Trophoblast cell (in vitro differentiated cells and primary cell): Measurements from ENCODE around the gene ZSCAN20.
A peak's percentile ranks its signal among the peaks of the same experiment; 100 is the strongest.

ENCODE experiments used
- DNase-seq, 2 donors: peaks; one replicate each; pipeline ENCODE4 v3.0.0-alpha.2; 2016
- H2AFZ ChIP-seq: 2 replicates; pipeline ENCODE4 v1.6.1; 2013; ENCODE audit warnings: low read length, moderate library complexity, mild to moderate bottlenecking; ENCODE audit not compliant: insufficient read depth, poor library complexity
- H2AK5ac ChIP-seq: 2 replicates; pipeline ENCODE4 v1.6.1; 2013; ENCODE audit warnings: mild to moderate bottlenecking, low read length
- H2BK120ac ChIP-seq: 2 replicates; pipeline ENCODE4 v1.6.1; 2013; ENCODE audit warnings: low read length, mild to moderate bottlenecking, moderate library complexity; ENCODE audit not compliant: insufficient read depth, poor library complexity
- H2BK12ac ChIP-seq: 2 replicates; pipeline ENCODE4 v1.6.1; 2013; ENCODE audit warnings: mild to moderate bottlenecking, low read length, moderate library complexity
- H2BK5ac ChIP-seq: 2 replicates; pipeline ENCODE4 v1.6.1; 2013; ENCODE audit warnings: low read length, low read depth, moderate library complexity, mild to moderate bottlenecking; ENCODE audit not compliant: poor library complexity
- H3K14ac ChIP-seq: 2 replicates; pipeline ENCODE4 v1.6.1; 2013; ENCODE audit warnings: mild to moderate bottlenecking, low read length
- H3K18ac ChIP-seq: 2 replicates; pipeline ENCODE4 v1.6.1; 2013; ENCODE audit warnings: mild to moderate bottlenecking, low read length
- H3K23ac ChIP-seq: 2 replicates; pipeline ENCODE4 v1.6.1; 2013; ENCODE audit warnings: low read length
- H3K27ac ChIP-seq: 2 replicates; pipeline ENCODE4 v1.5.1; 2013; ENCODE audit warnings: low read depth, mild to moderate bottlenecking, inconsistent platforms, low read length, moderate library complexity
- H3K27me3 ChIP-seq: 2 replicates; pipeline ENCODE4 v1.6.1; 2013; ENCODE audit warnings: inconsistent platforms, mild to moderate bottlenecking, low read length, moderate library complexity; ENCODE audit not compliant: insufficient read depth
- H3K36me3 ChIP-seq, 2 experiments: 1 replicate in 1 of 2; 2 replicates in 1 of 2; pipeline ENCODE4 v1.6.1; 2013; ENCODE audit warnings: low read length in 2 of 2, mild to moderate bottlenecking in 2 of 2, moderate library complexity in 1 of 2; ENCODE audit not compliant: insufficient read depth in 2 of 2, control insufficient read depth in 1 of 2
- H3K4ac ChIP-seq: 2 replicates; pipeline ENCODE4 v1.6.1; 2013; ENCODE audit warnings: low read depth, mild to moderate bottlenecking, low read length, moderate library complexity
- H3K4me1 ChIP-seq, 2 experiments: 1 replicate in 1 of 2; 2 replicates in 1 of 2; pipeline ENCODE4 v1.6.1; 2013; ENCODE audit warnings: low read length in 2 of 2, mild to moderate bottlenecking in 2 of 2, moderate library complexity in 1 of 2; ENCODE audit not compliant: insufficient read depth in 2 of 2, control insufficient read depth in 1 of 2
- H3K4me2 ChIP-seq: 2 replicates; pipeline ENCODE4 v1.6.1; 2013; ENCODE audit warnings: inconsistent platforms, mild to moderate bottlenecking, low read length, moderate library complexity
- H3K4me3 ChIP-seq: 2 replicates; pipeline ENCODE4 v1.5.1; 2013; ENCODE audit warnings: mild to moderate bottlenecking, low read depth, low read length, inconsistent platforms
- H3K79me1 ChIP-seq: one replicate; pipeline ENCODE4 v1.6.1; 2013; ENCODE audit warnings: low read length
- H3K79me2 ChIP-seq: 2 replicates; pipeline ENCODE4 v1.6.1; 2013; ENCODE audit warnings: low read length, mild to moderate bottlenecking; ENCODE audit not compliant: control insufficient read depth, insufficient read depth, poor library complexity
- H3K9ac ChIP-seq: 2 replicates; pipeline ENCODE4 v1.6.1; 2013; ENCODE audit warnings: mild to moderate bottlenecking, low read length
- H3K9me3 ChIP-seq: 2 replicates; pipeline ENCODE4 v1.6.1; 2013; ENCODE audit warnings: low read depth, mild to moderate bottlenecking, control low read depth, inconsistent platforms, low read length; ENCODE audit not compliant: insufficient read depth
- H4K12ac ChIP-seq: 2 replicates; pipeline ENCODE4 v1.6.1; 2013; ENCODE audit warnings: low read depth, mild to moderate bottlenecking, low read length, moderate library complexity
- H4K8ac ChIP-seq: 2 replicates; pipeline ENCODE4 v1.6.1; 2013; ENCODE audit warnings: low read depth, mild to moderate bottlenecking, low read length, moderate library complexity
- H4K91ac ChIP-seq: one replicate; pipeline ENCODE4 v1.6.1; 2013; ENCODE audit warnings: low read depth, mild to moderate bottlenecking, low read length, moderate library complexity
- WGBS: extraction: QIAGEN DNeasy Blood & Tissue Kit; methylation state at CpG from one replicate; pipeline ENCODE4 v1.1.7; 2013; ENCODE audit warnings: missing lambda C conversion rate; ENCODE audit not compliant: insufficient read length, insufficient coverage; ENCODE audit errors: extremely low coverage; 5-methylcytosine and 5-hydroxymethylcytosine counted together

The ZSCAN20 gene

GRCh38 chr1:33446590-33446989 is 25.9 kb upstream of the ZSCAN20 start:
- no CpG with 5 or more reads among the region's 3 CpGs for WGBS
- Histone ChIP-seq H3K4ac (no peak overlapping the region), H3K27ac (no peak overlapping the region), H3K79me2 (no peaks in the 10 kb centered on the region), H4K91ac (no peak overlapping the region), H3K4me3 (no peak overlapping the region), H3K27me3 (no peaks in the 10 kb centered on the region), H4K8ac (no peak overlapping the region), H3K23ac (no peak overlapping the region), H3K9ac (no peak overlapping the region), H2BK12ac (no peak overlapping the region), H2AK5ac (no peak overlapping the region), H3K9me3 (no peaks in the 10 kb centered on the region), H2BK5ac (no peak overlapping the region), H3K4me1 (no peaks in the 10 kb centered on the region), H3K79me1 (no peaks in the 10 kb centered on the region), H3K14ac (no peak overlapping the region), H3K18ac (no peak overlapping the region), H4K12ac (no peak overlapping the region), H3K36me3 (no peaks in the 10 kb centered on the region), H2AFZ (no peak overlapping the region), H2BK120ac (no peak overlapping the region), H3K4me2 (no peak overlapping the region)
- DNase-seq: no peak

- peak in 1 of 2 donors; percentile 10 for DNase-seq
- H3K4me1 ChIP-seq: peaks cover 2% of the 10 kb centered on the region in 2 experiments
- H3K4me3 ChIP-seq: no peak overlapping the region
- H4K8ac ChIP-seq: no peak overlapping the region
- no peak overlapping the region for H4K12ac ChIP-seq
- no peak overlapping the region for H3K4me2 ChIP-seq
- no peaks in the 10 kb centered on the region for H3K79me1 ChIP-seq
- no CpG with 5 or more reads among the region's 8 CpGs for WGBS
- H3K27me3 ChIP-seq: no peaks in the 10 kb centered on the region
- no peak overlapping the region for H3K27ac ChIP-seq
- H4K91ac ChIP-seq: no peak overlapping the region
- H2AFZ ChIP-seq: no peak overlapping the region
- peaks cover 2% of the 10 kb centered on the region for H3K9me3 ChIP-seq
- no peak overlapping the region for H2AK5ac ChIP-seq
- no peak overlapping the region for H3K9ac ChIP-seq
- no peak overlapping the region for H3K14ac ChIP-seq
- no peak overlapping the region for H2BK5ac ChIP-seq
- no peak overlapping the region for H3K4ac ChIP-seq
- no peaks in the 10 kb centered on the region for H3K79me2 ChIP-seq
- H3K18ac ChIP-seq: no peak overlapping the region
- no peak overlapping the region for H2BK12ac ChIP-seq
- H3K36me3 ChIP-seq: no peaks in the 10 kb centered on the region
- no peak overlapping the region for H3K23ac ChIP-seq
- H2BK120ac ChIP-seq: no peak overlapping the region
Observed at GRCh38 chr1:33454646-33455282, 17.7 kb upstream of the ZSCAN20 start.

GRCh38 chr1:33455539-33456501 is 16.6 kb upstream of the ZSCAN20 start:
- H2BK5ac ChIP-seq: no peak overlapping the region
- H3K27ac ChIP-seq: no peak overlapping the region
- DNase-seq: peak; percentile 69 to 71
- no peak overlapping the region for H4K12ac ChIP-seq
- H3K79me1 ChIP-seq: no peaks in the 10 kb centered on the region
- H3K4me2 ChIP-seq: no peak overlapping the region
- H4K8ac ChIP-seq: no peak overlapping the region
- no peak overlapping the region for H3K18ac ChIP-seq
- H3K36me3 ChIP-seq: no peaks in the 10 kb centered on the region
- H3K79me2 ChIP-seq: no peaks in the 10 kb centered on the region
- no peak overlapping the region for H3K9ac ChIP-seq
- no peak overlapping the region for H2AFZ ChIP-seq
- H2BK120ac ChIP-seq: no peak overlapping the region
- no peaks in the 10 kb centered on the region for H3K27me3 ChIP-seq
- no peak overlapping the region for H2AK5ac ChIP-seq
- WGBS: no CpG with 5 or more reads among the region's 8 CpGs
- H3K14ac ChIP-seq: no peak overlapping the region
- peaks cover 2% of the 10 kb centered on the region for H3K9me3 ChIP-seq
- no peak overlapping the region for H3K4ac ChIP-seq
- no peak overlapping the region for H3K4me3 ChIP-seq
- H2BK12ac ChIP-seq: no peak overlapping the region
- H4K91ac ChIP-seq: no peak overlapping the region
- H3K23ac ChIP-seq: no peak overlapping the region
- H3K4me1 ChIP-seq: peaks cover 2 to 4% of the 10 kb centered on the region in 2 experiments

- H2AK5ac ChIP-seq: no peak overlapping the region
- H4K91ac ChIP-seq: no peak overlapping the region
- peaks cover 2 to 4% of the 10 kb centered on the region in 2 experiments for H3K4me1 ChIP-seq
- no peak overlapping the region for H2BK12ac ChIP-seq
- H3K4me3 ChIP-seq: no peak overlapping the region
- no peak overlapping the region for H3K27ac ChIP-seq
- H3K27me3 ChIP-seq: no peaks in the 10 kb centered on the region
- no peak overlapping the region for H4K8ac ChIP-seq
- H2AFZ ChIP-seq: no peak overlapping the region
- no peaks in the 10 kb centered on the region for H3K79me1 ChIP-seq
- no peaks in the 10 kb centered on the region for H3K79me2 ChIP-seq
- H2BK5ac ChIP-seq: no peak overlapping the region
- no peak overlapping the region for H3K23ac ChIP-seq
- WGBS: no CpG with 5 or more reads among the region's 6 CpGs
- H4K12ac ChIP-seq: no peak overlapping the region
- H3K4ac ChIP-seq: no peak overlapping the region
- H3K18ac ChIP-seq: no peak overlapping the region
- H2BK120ac ChIP-seq: no peak overlapping the region
- H3K14ac ChIP-seq: no peak overlapping the region
- peak in 1 of 2 donors; percentile 7 for DNase-seq
- no peak overlapping the region for H3K9ac ChIP-seq
- no peak overlapping the region for H3K4me2 ChIP-seq
- H3K9me3 ChIP-seq: peaks cover 2% of the 10 kb centered on the region
- no peaks in the 10 kb centered on the region for H3K36me3 ChIP-seq
Observed at GRCh38 chr1:33456502-33456886, 16.0 kb upstream of the ZSCAN20 start.
